Ishikawa (cell line): ENCODE results near the gene AZU1.

Source experiments
- CEBPB ChIP-seq: IDR thresholded peaks from 2 replicates; pipeline ENCODE4 v1.6.1; 2012
- CREB1 ChIP-seq: IDR thresholded peaks from 2 replicates; pipeline ENCODE4 v1.6.1; 2012; ENCODE audit warnings: low read depth
- EGR1 ChIP-seq: IDR thresholded peaks from 2 replicates; pipeline ENCODE4 v1.6.1; 2012
- EP300 ChIP-seq: IDR thresholded peaks from 2 replicates; pipeline ENCODE4 v1.6.1; 2012; ENCODE audit warnings: borderline replicate concordance
- FOXM1 ChIP-seq: IDR thresholded peaks from 2 replicates; pipeline ENCODE4 v1.6.1; 2012; ENCODE audit warnings: low read depth, borderline replicate concordance
- NFIC ChIP-seq: IDR thresholded peaks from 2 replicates; pipeline ENCODE4 v1.6.1; 2012
- RAD21 ChIP-seq: IDR thresholded peaks from 2 replicates; pipeline ENCODE4 v1.6.1; 2012; ENCODE audit warnings: low read depth
- TAF1 ChIP-seq: IDR thresholded peaks from 2 replicates; pipeline ENCODE4 v1.6.1; 2012; ENCODE audit warnings: low read depth, mild to moderate bottlenecking
- TCF12 ChIP-seq: IDR thresholded peaks from 2 replicates; pipeline ENCODE4 v1.6.1; 2012; ENCODE audit warnings: low read depth
- TEAD4 ChIP-seq: IDR thresholded peaks from 2 replicates; pipeline ENCODE4 v1.6.1; 2012
- YY1 ChIP-seq: IDR thresholded peaks from 2 replicates; pipeline ENCODE4 v1.6.1; 2012; ENCODE audit warnings: low read depth
- ZBTB7A ChIP-seq: IDR thresholded peaks from 2 replicates; pipeline ENCODE4 v1.6.1; 2012; ENCODE audit warnings: low read depth
- TF ChIP-seq, protein P1 (sequence below): IDR thresholded peaks from 2 replicates; pipeline ENCODE4 v1.6.1; 2012
- TF ChIP-seq, protein P2 (sequence below): IDR thresholded peaks from 2 replicates; pipeline ENCODE4 v1.6.1; 2012
- TF ChIP-seq, protein P3 (sequence below): IDR thresholded peaks from 2 replicates; pipeline ENCODE4 v1.6.1; 2012; ENCODE audit warnings: low read depth, mild to moderate bottlenecking

The AZU1 gene

DNA sequence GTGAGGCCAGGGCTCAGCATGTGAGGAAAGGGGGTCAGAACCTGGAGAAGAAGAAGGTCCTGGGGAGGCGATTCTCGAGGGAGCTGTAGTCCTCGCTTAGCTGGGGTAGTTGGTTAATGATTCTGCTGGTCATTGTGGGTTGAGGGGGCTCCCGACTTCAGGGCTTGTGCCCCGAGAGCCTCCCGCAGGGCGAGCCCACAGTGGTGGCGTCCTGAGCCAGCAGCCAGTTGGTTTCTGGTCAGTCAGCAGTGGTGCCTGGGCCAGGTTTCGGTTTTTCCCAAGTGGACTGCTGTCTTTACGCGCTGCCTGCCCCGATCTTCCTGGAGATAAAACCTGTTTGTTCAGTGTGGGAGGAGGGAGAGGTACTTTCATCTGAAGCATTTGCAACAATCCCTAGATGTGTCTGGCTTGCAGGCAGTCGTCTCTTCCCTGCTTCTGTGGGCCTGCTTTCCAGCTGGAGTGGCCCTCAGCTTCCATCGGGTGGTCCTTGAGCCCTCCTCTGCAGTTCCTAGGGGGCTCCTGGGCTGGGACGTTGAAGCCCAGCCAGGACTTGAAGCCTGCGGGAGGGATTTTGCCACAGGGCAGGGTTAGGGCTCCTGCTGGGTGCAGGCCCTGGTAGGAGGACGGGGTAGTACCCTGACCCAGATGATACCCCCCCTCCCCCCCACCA is 27.1 kb upstream of the AZU1 start:
- TF ChIP-seq, protein P1, sequence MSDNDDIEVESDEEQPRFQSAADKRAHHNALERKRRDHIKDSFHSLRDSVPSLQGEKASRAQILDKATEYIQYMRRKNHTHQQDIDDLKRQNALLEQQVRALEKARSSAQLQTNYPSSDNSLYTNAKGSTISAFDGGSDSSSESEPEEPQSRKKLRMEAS = no peak
- TF ChIP-seq, protein P2, sequence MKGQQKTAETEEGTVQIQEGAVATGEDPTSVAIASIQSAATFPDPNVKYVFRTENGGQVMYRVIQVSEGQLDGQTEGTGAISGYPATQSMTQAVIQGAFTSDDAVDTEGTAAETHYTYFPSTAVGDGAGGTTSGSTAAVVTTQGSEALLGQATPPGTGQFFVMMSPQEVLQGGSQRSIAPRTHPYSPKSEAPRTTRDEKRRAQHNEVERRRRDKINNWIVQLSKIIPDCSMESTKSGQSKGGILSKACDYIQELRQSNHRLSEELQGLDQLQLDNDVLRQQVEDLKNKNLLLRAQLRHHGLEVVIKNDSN = no peak
- TF ChIP-seq TCF12 (no peak), TAF1 (no peak), CEBPB (no peak), FOXM1 (no peak), EP300 (no peak), NFIC (no peak), TEAD4 (no peak), RAD21 (no peak), CREB1 (no peak)
- TF ChIP-seq, protein P3, sequence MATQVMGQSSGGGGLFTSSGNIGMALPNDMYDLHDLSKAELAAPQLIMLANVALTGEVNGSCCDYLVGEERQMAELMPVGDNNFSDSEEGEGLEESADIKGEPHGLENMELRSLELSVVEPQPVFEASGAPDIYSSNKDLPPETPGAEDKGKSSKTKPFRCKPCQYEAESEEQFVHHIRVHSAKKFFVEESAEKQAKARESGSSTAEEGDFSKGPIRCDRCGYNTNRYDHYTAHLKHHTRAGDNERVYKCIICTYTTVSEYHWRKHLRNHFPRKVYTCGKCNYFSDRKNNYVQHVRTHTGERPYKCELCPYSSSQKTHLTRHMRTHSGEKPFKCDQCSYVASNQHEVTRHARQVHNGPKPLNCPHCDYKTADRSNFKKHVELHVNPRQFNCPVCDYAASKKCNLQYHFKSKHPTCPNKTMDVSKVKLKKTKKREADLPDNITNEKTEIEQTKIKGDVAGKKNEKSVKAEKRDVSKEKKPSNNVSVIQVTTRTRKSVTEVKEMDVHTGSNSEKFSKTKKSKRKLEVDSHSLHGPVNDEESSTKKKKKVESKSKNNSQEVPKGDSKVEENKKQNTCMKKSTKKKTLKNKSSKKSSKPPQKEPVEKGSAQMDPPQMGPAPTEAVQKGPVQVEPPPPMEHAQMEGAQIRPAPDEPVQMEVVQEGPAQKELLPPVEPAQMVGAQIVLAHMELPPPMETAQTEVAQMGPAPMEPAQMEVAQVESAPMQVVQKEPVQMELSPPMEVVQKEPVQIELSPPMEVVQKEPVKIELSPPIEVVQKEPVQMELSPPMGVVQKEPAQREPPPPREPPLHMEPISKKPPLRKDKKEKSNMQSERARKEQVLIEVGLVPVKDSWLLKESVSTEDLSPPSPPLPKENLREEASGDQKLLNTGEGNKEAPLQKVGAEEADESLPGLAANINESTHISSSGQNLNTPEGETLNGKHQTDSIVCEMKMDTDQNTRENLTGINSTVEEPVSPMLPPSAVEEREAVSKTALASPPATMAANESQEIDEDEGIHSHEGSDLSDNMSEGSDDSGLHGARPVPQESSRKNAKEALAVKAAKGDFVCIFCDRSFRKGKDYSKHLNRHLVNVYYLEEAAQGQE = no peak

DNA sequence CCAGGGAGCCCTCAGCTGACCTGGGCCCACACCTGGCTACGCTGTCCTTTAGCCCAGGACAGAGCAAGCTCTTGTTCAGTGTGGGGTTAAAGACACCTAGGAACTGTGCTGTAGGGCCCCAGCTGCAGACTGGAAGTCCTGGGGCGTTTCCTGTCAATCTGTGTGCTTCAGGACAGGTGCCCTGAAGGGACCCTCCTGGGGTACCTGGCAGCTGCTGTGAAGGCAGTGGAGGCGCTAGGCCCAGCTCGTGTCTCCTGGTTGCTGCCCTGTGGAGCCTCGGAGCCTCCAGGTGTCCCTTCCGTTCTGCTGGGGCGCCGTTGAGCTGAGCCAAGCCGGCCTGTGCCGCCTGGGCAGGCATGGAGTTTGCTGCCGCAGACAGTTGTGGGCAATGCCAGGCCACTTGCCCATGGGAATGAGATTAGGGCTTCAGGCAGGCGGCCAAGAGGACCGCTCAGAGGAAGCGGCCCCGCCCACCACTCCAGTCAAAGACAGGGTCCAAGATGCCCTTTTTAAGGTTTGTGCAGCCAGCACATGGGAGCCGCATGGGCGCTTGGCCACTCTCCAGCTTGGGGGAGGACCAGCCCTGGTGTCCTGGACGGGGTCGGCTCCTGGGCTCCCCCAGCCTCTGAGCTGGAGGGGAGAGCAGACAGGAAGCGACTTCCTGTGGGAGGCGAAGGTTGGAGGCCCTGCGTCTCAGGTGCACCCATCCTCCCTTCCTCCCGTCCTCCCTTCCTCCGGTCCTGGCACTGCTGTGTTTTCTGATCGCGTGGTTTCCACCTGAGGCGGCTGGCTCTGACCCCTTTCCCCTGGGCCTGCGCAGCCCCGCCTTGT is 26.4 kb upstream of the AZU1 start:
- TF ChIP-seq CEBPB (no peak), NFIC (no peak), YY1 (no peak), CREB1 (no peak), EP300 (no peak), FOXM1 (no peak), RAD21 (no peak), TAF1 (no peak), EGR1 (no peak), TCF12 (no peak), TEAD4 (no peak), ZBTB7A (no peak)
- TF ChIP-seq, protein P1 = no peak
- TF ChIP-seq, protein P2 = no peak
- TF ChIP-seq, protein P3 = no peak

DNA sequence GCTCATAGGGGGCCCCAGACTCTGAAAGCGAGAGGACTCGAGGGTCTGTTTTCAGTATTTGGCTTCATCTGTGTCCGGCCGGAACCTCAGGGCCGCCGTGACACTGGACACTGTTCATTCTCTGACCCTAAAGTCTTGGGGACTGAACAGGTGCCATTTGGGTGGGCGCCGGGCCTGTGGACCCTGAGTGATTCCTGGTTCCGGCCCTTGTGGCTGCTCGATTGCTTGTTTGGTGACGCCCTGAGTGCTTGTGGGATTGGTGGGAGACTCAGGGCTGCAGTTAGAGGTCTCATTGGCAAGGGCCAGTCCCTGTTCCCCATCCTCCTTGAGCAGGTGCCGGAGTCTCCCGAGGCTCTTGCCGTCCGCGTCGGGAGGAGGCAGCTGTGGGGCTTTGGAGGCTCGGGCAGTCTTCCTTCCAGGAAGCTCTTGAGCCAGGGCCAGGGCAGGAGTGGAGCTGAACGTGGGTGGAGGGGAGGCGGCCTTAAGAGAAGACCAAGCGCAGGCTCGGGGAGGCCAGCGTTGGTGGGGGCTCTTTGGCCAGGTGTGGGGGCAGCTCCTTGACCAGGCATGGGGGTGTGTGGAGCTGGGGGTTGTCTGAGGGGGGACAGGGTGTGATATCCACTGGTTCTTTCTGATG is 25.7 kb upstream of the AZU1 start:
- no peak for TF ChIP-seq TCF12
- no peak for TF ChIP-seq CEBPB
- no peak for TF ChIP-seq EGR1
- no peak for TF ChIP-seq ZBTB7A
- TF ChIP-seq TEAD4 = no peak
- no peak for TF ChIP-seq TAF1
- TF ChIP-seq EP300 = no peak
- no peak for TF ChIP-seq CREB1

DNA sequence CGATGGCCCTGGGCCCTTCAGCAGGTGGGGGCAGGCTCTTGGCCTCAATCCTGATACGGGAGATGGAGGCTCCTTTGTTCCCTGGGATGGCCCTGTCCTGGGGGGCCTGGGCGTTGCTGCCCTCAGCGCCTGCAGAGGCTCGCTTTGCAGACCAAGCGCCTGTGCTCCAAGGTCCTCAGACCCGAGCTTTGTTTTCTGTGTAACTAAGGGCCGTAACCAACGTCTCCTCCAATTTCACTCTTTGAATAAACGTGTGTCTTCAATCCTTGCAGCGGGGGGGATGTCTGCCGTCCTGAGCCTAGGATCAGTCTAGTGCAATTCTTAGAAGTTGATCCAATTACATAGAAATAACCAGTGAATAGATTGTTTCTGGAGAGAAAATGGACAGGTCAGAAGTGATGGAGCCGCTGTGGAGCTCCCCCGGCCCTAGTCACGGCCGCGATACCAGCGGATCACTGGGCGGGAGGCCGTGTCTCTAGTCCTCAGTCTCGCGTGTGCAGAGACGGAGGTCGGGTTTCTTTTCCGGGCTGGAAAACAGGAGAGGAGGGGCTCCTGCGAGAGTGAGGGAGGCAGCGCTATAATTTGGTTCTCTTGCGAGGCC is 25.0 kb upstream of the AZU1 start:
- no peak for TF ChIP-seq NFIC
- TF ChIP-seq, protein P1 = no peak
- no peak for TF ChIP-seq TEAD4
- TF ChIP-seq RAD21 = no peak
- TF ChIP-seq EP300 = no peak
- no peak for TF ChIP-seq ZBTB7A
- TF ChIP-seq TCF12 = no peak
- TF ChIP-seq, protein P3 = no peak
- TF ChIP-seq, protein P2 = no peak
- TF ChIP-seq EGR1 = no peak
